ENCODE results near the gene SCGB2B2. TPM values are rescaled to one million over a fixed set of nuclear protein-coding genes. Genes with fewer than 3 reads are reported as not detected.

The SCGB2B2 gene
- polyA plus RNA-seq, 1 donor (not counting 4 experiments of a cell fraction or from before 2014, with no cell fraction given) = 0.10 TPM

DNA sequence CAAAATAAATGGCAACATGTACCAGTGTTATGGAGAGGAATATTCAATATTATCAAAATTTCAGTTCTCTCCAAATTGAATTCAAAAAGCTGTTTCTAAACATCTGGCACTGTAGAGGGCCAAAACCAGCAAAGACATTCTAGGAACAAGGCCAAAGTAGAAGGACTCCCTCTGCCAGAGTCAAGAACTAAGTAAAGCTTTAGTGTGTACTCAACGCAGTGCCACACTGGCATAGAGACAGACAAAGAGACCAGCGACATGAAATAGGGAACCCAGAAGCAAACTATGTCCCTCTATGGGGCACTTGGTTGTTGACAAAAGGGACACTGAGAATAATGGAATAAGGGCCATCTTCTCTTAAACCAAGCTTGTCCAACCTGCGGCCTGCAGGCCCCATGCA lies 15.6 kb downstream of the SCGB2B2 start:
- Histone ChIP-seq H3K27ac (ENCODE audit: control insufficient read depth, insufficient read depth, low read length) (no peak overlapping the region), H3K9me3 (ENCODE audit: control insufficient read depth, low read depth, low read length) (no peaks in the 10 kb centered on the region), H3K4me3 (ENCODE audit: control insufficient read depth in 2 of 3, extremely low read depth in 1 of 3, insufficient read depth in 2 of 3, low read depth in 1 of 3, low read length in 3 of 3) (no peak overlapping the region), H3K9me1 (ENCODE audit: control insufficient read depth, extremely low read depth, insufficient read depth, low read length) (no peaks in the 10 kb centered on the region), H3K27me3 (ENCODE audit: control insufficient read depth, extremely low read depth, insufficient read depth, low read length) (no peaks in the 10 kb centered on the region), H3K4me2 (ENCODE audit: control insufficient read depth, extremely low read depth, insufficient read depth, low read depth, low read length) (no peak overlapping the region), H3K4me1 (ENCODE audit: control insufficient read depth, extremely low read depth, insufficient read depth, low read length) (no peaks in the 10 kb centered on the region), H4K20me1 (ENCODE audit: control insufficient read depth, extremely low read depth, insufficient read depth, low read length) (no peaks in the 10 kb centered on the region), H3K36me3 (ENCODE audit: control insufficient read depth in 2 of 2, extremely low read depth in 1 of 2, insufficient read depth in 2 of 2, low read length in 2 of 2) (no peaks in the 10 kb centered on the region), H3K79me2 (ENCODE audit: control insufficient read depth, insufficient read depth, low read length) (no peaks in the 10 kb centered on the region), H3K9ac (ENCODE audit: control insufficient read depth, extremely low read depth, insufficient read depth, low read length) (no peak overlapping the region), H2AFZ (ENCODE audit: control insufficient read depth, low read length) (no peak overlapping the region)
- FAIRE-seq (no peak), DNase-seq (ENCODE audit: low read depth, low spot score) (no peak)
- dilution Hi-C loops (cut with MboI; ENCODE audit: extremely low pct_ligation_motif_present, low sequenced_read_pairs) = no loop called here
- no peak for TF ChIP-seq EZH2 (IDR thresholded peaks at IDR 0.05; ENCODE audit: low read length)
- TF ChIP-seq, protein P1, sequence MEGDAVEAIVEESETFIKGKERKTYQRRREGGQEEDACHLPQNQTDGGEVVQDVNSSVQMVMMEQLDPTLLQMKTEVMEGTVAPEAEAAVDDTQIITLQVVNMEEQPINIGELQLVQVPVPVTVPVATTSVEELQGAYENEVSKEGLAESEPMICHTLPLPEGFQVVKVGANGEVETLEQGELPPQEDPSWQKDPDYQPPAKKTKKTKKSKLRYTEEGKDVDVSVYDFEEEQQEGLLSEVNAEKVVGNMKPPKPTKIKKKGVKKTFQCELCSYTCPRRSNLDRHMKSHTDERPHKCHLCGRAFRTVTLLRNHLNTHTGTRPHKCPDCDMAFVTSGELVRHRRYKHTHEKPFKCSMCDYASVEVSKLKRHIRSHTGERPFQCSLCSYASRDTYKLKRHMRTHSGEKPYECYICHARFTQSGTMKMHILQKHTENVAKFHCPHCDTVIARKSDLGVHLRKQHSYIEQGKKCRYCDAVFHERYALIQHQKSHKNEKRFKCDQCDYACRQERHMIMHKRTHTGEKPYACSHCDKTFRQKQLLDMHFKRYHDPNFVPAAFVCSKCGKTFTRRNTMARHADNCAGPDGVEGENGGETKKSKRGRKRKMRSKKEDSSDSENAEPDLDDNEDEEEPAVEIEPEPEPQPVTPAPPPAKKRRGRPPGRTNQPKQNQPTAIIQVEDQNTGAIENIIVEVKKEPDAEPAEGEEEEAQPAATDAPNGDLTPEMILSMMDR (optimal IDR thresholded peaks at IDR 0.05 in 1 of 3, IDR thresholded peaks at IDR 0.05 in 1 of 3, conservative IDR thresholded peaks at IDR 0.05 in 1 of 3; ENCODE audit: extremely low read depth in 1 of 3, insufficient read depth in 2 of 3, low read length in 3 of 3) = no peak

DNA sequence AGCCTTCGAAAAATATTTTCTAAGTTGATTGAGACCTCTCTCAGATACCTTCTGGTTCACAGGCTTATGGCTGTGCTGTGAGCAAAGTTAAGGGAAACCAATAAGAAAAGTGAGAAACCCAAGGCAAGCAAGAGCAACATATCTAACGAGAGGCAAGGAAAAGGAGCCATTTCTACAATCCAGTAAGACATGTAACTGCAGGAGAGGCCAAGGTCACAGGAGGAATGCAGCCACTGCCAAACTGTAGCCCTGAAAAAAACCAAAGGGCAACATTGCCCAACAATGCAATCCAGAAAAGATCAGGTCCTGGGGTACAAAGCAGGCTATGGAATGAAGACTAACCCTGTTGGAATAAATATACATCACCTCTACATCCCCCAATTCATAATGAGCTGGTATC lies 21.3 kb downstream of the SCGB2B2 start:
- no peaks in the 10 kb centered on the region for H3K27me3 ChIP-seq (ENCODE audit: control insufficient read depth, extremely low read depth, insufficient read depth, low read length)
- no peak overlapping the region for H3K4me3 ChIP-seq (ENCODE audit: control insufficient read depth in 2 of 3, extremely low read depth in 1 of 3, insufficient read depth in 2 of 3, low read depth in 1 of 3, low read length in 3 of 3)
- H3K9me3 ChIP-seq (ENCODE audit: control insufficient read depth, low read depth, low read length) = no peaks in the 10 kb centered on the region
- H3K4me2 ChIP-seq (ENCODE audit: control insufficient read depth, extremely low read depth, insufficient read depth, low read depth, low read length) = no peak overlapping the region
- no peak overlapping the region for H3K9ac ChIP-seq (ENCODE audit: control insufficient read depth, extremely low read depth, insufficient read depth, low read length)
- no peaks in the 10 kb centered on the region for H4K20me1 ChIP-seq (ENCODE audit: control insufficient read depth, extremely low read depth, insufficient read depth, low read length)
- H3K79me2 ChIP-seq (ENCODE audit: control insufficient read depth, insufficient read depth, low read length) = no peaks in the 10 kb centered on the region
- TF ChIP-seq, protein P1 (optimal IDR thresholded peaks at IDR 0.05 in 1 of 3, IDR thresholded peaks at IDR 0.05 in 1 of 3, conservative IDR thresholded peaks at IDR 0.05 in 1 of 3; ENCODE audit: extremely low read depth in 1 of 3, insufficient read depth in 2 of 3, low read length in 3 of 3) = no peak
- TF ChIP-seq EZH2 (IDR thresholded peaks at IDR 0.05; ENCODE audit: low read length) = no peak
- dilution Hi-C loops (cut with MboI; ENCODE audit: extremely low pct_ligation_motif_present, low sequenced_read_pairs) = no loop called here
- H3K4me1 ChIP-seq (ENCODE audit: control insufficient read depth, extremely low read depth, insufficient read depth, low read length) = no peaks in the 10 kb centered on the region
- H3K36me3 ChIP-seq (ENCODE audit: control insufficient read depth in 2 of 2, extremely low read depth in 1 of 2, insufficient read depth in 2 of 2, low read length in 2 of 2) = no peaks in the 10 kb centered on the region
- DNase-seq (ENCODE audit: low read depth, low spot score) (no peak), FAIRE-seq (no peak)
- no peaks in the 10 kb centered on the region for H3K9me1 ChIP-seq (ENCODE audit: control insufficient read depth, extremely low read depth, insufficient read depth, low read length)
- no peak overlapping the region for H2AFZ ChIP-seq (ENCODE audit: control insufficient read depth, low read length)
- H3K27ac ChIP-seq (ENCODE audit: control insufficient read depth, insufficient read depth, low read length) = no peak overlapping the region

All from keratinocyte (primary cell).